Vagina (tissue), 2 donors: ENCODE data around the gene VPS39.

Experiments used
- CTCF ChIP-seq, 3 experiments: fragments of 450-650 bp in 2 of 3; fragments of 200-600 bp in 1 of 3; sonication (generic) in 1 of 3; IDR thresholded peaks; one replicate each; pipeline ENCODE4 v1.5.1; 2017 to 2019; ENCODE audit warnings: antibody characterized with exemption in 3 of 3, mild to moderate bottlenecking in 2 of 3, moderate library complexity in 2 of 3
- POLR2A ChIP-seq, 2 donors: fragments of 450-650 bp; IDR thresholded peaks; one replicate each; pipeline ENCODE4 v1.6.1; 2017; ENCODE audit warnings: antibody characterized with exemption in 2 of 2, mild to moderate bottlenecking in 2 of 2, moderate library complexity in 2 of 2

- TF ChIP-seq CTCF (IDR thresholded peaks at IDR 0.05) (no peak), POLR2A (IDR thresholded peaks at IDR 0.05) (no peak)
Measured at GRCh38 chr15:42146551-42147430, 61.3 kb downstream of the VPS39 start.
